Neural progenitor cell (in vitro differentiated cells): ENCODE measurements around the gene KIF18A. TPM values are rescaled to one million over a fixed set of nuclear protein-coding genes. Genes with fewer than 3 reads are reported as not detected.
"Not testable (repeated sequence)": the region's sequence is repeated elsewhere in the genome, so short reads cannot be mapped to it uniquely, and the experiment has no call there.

Experiments
- DNase-seq: peaks from one replicate; pipeline ENCODE4 v3.0.0-alpha.2; 2016; ENCODE audit warnings: low spot score
- H2AFZ ChIP-seq: fragments of 200-600 bp; sonication (generic); replicated peaks from 2 replicates; pipeline ENCODE4 v1.6.1; 2016; ENCODE audit warnings: antibody characterized with exemption
- H3F3A ChIP-seq: fragments of 200-600 bp; sonication (generic); 2 replicates; pipeline ENCODE4 v1.6.1; 2016; ENCODE audit warnings: antibody characterized with exemption, low read depth
- H3K27ac ChIP-seq: fragments of 200-600 bp; sonication (generic); 2 replicates; pipeline ENCODE4 v1.5.1; 2016; ENCODE audit warnings: mild to moderate bottlenecking
- H3K27me3 ChIP-seq: fragments of 200-600 bp; sonication (generic); 2 replicates; pipeline ENCODE4 v1.6.1; 2016; ENCODE audit warnings: mild to moderate bottlenecking, moderate library complexity
- H3K36me3 ChIP-seq: fragments of 200-600 bp; sonication (generic); 2 replicates; pipeline ENCODE4 v1.5.1; 2016
- H3K4me1 ChIP-seq: fragments of 200-600 bp; sonication (generic); 2 replicates; pipeline ENCODE4 v1.6.1; 2016; ENCODE audit warnings: mixed run types
- H3K4me2 ChIP-seq: fragments of 200-600 bp; sonication (generic); 2 replicates; pipeline ENCODE4 v1.6.1; 2016
- H3K4me3 ChIP-seq: fragments of 200-600 bp; sonication (generic); 2 replicates; pipeline ENCODE4 v1.5.1; 2016
- H3K79me2 ChIP-seq: fragments of 200-600 bp; sonication (generic); 2 replicates; pipeline ENCODE4 v1.6.1; 2016; ENCODE audit warnings: low read depth
- H3K9ac ChIP-seq: fragments of 200-600 bp; sonication (generic); 2 replicates; pipeline ENCODE4 v1.6.1; 2016
- H3K9me3 ChIP-seq: fragments of 200-600 bp; sonication (generic); 2 replicates; pipeline ENCODE4 v1.5.1; 2016; ENCODE audit warnings: low read depth
- H4K20me1 ChIP-seq: fragments of 200-600 bp; sonication (generic); 2 replicates; pipeline ENCODE4 v1.6.1; 2016; ENCODE audit warnings: low read depth
- H3K27ac Mint-ChIP-seq: 3 replicates; pipeline ENCODE4 v1.8.0; 2021; ENCODE audit warnings: mixed read lengths
- H3K27me3 Mint-ChIP-seq: 2 replicates; pipeline ENCODE4 v1.8.0; 2022; ENCODE audit warnings: low read depth, mild to moderate bottlenecking, inconsistent platforms, moderate library complexity, mixed read lengths; ENCODE audit not compliant: insufficient read depth
- H3K36me3 Mint-ChIP-seq: 3 replicates; pipeline ENCODE4 v1.8.0; 2021; ENCODE audit warnings: mixed read lengths
- H3K4me1 Mint-ChIP-seq: 3 replicates; pipeline ENCODE4 v1.8.0; 2021; ENCODE audit warnings: mixed read lengths
- H3K4me3 Mint-ChIP-seq: 3 replicates; pipeline ENCODE4 v1.8.0; 2021; ENCODE audit warnings: mild to moderate bottlenecking, moderate library complexity, mixed read lengths
- H3K9me3 Mint-ChIP-seq: 3 replicates; pipeline ENCODE4 v1.8.0; 2020; ENCODE audit warnings: mixed read lengths
- CTCF ChIP-seq: fragments of 200-600 bp; sonication (generic); IDR thresholded peaks from 2 replicates; pipeline ENCODE4 v1.5.1; 2017; ENCODE audit warnings: antibody characterized with exemption, mild to moderate bottlenecking
- EZH2 ChIP-seq: fragments of 200-600 bp; sonication (generic); IDR thresholded peaks from 2 replicates; pipeline ENCODE4 v1.6.1; 2017; ENCODE audit warnings: antibody characterized with exemption, mild to moderate bottlenecking, moderate library complexity
- EZH2phosphoT487 ChIP-seq: fragments of 200-600 bp; sonication (generic); IDR thresholded peaks from 2 replicates; pipeline ENCODE4 v1.6.1; 2017; ENCODE audit warnings: antibody characterized with exemption
- total RNA-seq: library from RNA; depleted of rRNA; stranded (reverse); fragments of >200 nt; gene quantifications from 2 replicates; pipeline ENCODE4 v1.2.3, GENCODE V29; 2015; ENCODE audit warnings: low replicate concordance

Gene KIF18A
- total RNA-seq, 1 donor from 2014 or later = 84.5 TPM

GRCh38 chr11:28104425-28104824 is 3.5 kb downstream of the KIF18A start:
- Histone ChIP-seq H3K9ac (no peak overlapping the region), H3K36me3 (no peaks in the 10 kb centered on the region), H3K9me3 (no peaks in the 10 kb centered on the region), H3K4me2 (peak overlapping the region; percentile 78), H3K27me3 (no peaks in the 10 kb centered on the region), H3K4me3 (no peak overlapping the region), H2AFZ (no peak overlapping the region), H3K4me1 (peaks cover 38% of the 10 kb centered on the region), H3K27ac (no peak overlapping the region), H4K20me1 (peaks cover 53% of the 10 kb centered on the region), H3F3A (peaks cover 15% of the 10 kb centered on the region), H3K79me2 (peaks cover 95% of the 10 kb centered on the region)
- Mint-ChIP-seq H3K9me3 (no peaks in the 10 kb centered on the region), H3K27ac (no peak overlapping the region), H3K36me3 (peaks cover 2% of the 10 kb centered on the region), H3K4me1 (peaks cover 26% of the 10 kb centered on the region), H3K27me3 (no peaks in the 10 kb centered on the region), H3K4me3 (no peak overlapping the region)
- TF ChIP-seq CTCF (no peak), EZH2 (no peak)
- no peak for DNase-seq

DNA sequence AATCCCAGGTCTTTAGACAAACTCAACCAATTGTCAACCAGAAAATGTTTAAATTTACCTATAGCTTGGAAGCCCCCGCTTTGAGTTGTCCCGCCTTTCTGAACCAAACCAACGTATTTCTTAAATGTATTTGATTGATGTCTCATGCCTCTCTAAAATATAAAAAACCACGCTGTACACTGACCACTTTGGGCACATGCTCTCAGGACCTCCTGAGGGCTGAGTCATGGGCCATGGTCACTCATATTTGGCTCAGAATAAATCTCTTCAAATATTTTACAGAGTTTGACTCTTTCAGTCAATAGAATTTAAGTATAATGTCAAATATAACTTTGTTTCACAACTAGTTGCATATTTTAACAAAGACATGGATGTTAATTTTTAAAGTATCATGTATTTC is 5.7 kb downstream of the KIF18A start:
- Histone ChIP-seq H3K4me1 (peaks cover 29% of the 10 kb centered on the region), H3K79me2 (peaks cover 100% of the 10 kb centered on the region), H3K4me2 (peak overlapping the region; percentile 39), H4K20me1 (peaks cover 60% of the 10 kb centered on the region)
- not testable (repeated sequence) for H3K27me3 Mint-ChIP-seq, H3K4me3 Mint-ChIP-seq, H2AFZ ChIP-seq, H3K36me3 Mint-ChIP-seq, H3K9ac ChIP-seq, H3K27me3 ChIP-seq, H3K36me3 ChIP-seq, DNase-seq, H3K4me3 ChIP-seq, H3K9me3 Mint-ChIP-seq, H3K27ac Mint-ChIP-seq, H3K27ac ChIP-seq, H3F3A ChIP-seq, H3K9me3 ChIP-seq
- peaks cover 20% of the 10 kb centered on the region for H3K4me1 Mint-ChIP-seq

DNA sequence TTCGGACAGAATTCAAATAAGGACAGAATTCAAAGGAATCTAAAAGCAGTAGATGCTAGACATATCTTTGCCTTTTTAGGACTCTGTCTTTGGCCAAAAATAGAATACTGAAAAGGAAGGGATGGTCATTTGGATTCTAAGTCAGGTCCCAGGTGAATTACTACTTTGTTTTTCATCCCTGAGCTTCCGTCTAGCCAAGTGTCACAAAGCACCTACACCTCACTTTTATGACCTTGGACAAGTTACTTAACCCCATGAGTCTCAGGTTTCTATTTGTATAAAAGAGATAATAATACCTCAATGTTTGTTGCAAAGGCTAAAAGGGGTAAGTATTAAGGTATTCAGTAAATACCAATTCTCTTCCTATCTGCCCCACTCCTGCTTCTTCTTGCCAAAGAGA is 7.3 kb downstream of the KIF18A start:
- no peak for DNase-seq
- Histone ChIP-seq H3K4me3 (no peak overlapping the region), H3K79me2 (peaks cover 94% of the 10 kb centered on the region), H3K27me3 (no peaks in the 10 kb centered on the region), H3K9ac (no peak overlapping the region), H2AFZ (no peak overlapping the region), H3K4me2 (no peak overlapping the region), H3K4me1 (peaks cover 24% of the 10 kb centered on the region), H3K27ac (no peak overlapping the region), H3K36me3 (peaks cover 4% of the 10 kb centered on the region), H3F3A (no peaks in the 10 kb centered on the region), H4K20me1 (peaks cover 60% of the 10 kb centered on the region), H3K9me3 (no peaks in the 10 kb centered on the region)
- TF ChIP-seq CTCF (no peak), EZH2 (no peak), EZH2phosphoT487 (no peak)
- Mint-ChIP-seq H3K9me3 (no peaks in the 10 kb centered on the region), H3K27ac (no peak overlapping the region), H3K27me3 (no peaks in the 10 kb centered on the region), H3K36me3 (peaks cover 4% of the 10 kb centered on the region), H3K4me1 (peaks cover 12% of the 10 kb centered on the region), H3K4me3 (no peak overlapping the region)

GRCh38 chr11:28099715-28100114 is 8.2 kb downstream of the KIF18A start:
- Mint-ChIP-seq H3K27me3 (no peaks in the 10 kb centered on the region), H3K9me3 (no peaks in the 10 kb centered on the region), H3K36me3 (peaks cover 9% of the 10 kb centered on the region), H3K27ac (no peak overlapping the region), H3K4me1 (peaks cover 9% of the 10 kb centered on the region), H3K4me3 (no peak overlapping the region)
- Histone ChIP-seq H4K20me1 (peaks cover 50% of the 10 kb centered on the region), H3K4me1 (peaks cover 20% of the 10 kb centered on the region), H3K9ac (no peak overlapping the region), H2AFZ (no peak overlapping the region), H3K27ac (no peak overlapping the region), H3K9me3 (no peaks in the 10 kb centered on the region), H3K79me2 (peaks cover 84% of the 10 kb centered on the region), H3K27me3 (no peaks in the 10 kb centered on the region), H3K36me3 (peaks cover 4% of the 10 kb centered on the region), H3F3A (no peaks in the 10 kb centered on the region), H3K4me3 (no peak overlapping the region), H3K4me2 (no peak overlapping the region)
- TF ChIP-seq CTCF (no peak), EZH2phosphoT487 (no peak), EZH2 (no peak)
- no peak for DNase-seq
